Right hindlimb (tissue), 1 donor: ENCODE data around the gene PHF19.

Experiments used
- DNase-seq: peaks from one replicate; pipeline ENCODE4 v3.0.0-alpha.2; 2018

The PHF19 gene

DNA sequence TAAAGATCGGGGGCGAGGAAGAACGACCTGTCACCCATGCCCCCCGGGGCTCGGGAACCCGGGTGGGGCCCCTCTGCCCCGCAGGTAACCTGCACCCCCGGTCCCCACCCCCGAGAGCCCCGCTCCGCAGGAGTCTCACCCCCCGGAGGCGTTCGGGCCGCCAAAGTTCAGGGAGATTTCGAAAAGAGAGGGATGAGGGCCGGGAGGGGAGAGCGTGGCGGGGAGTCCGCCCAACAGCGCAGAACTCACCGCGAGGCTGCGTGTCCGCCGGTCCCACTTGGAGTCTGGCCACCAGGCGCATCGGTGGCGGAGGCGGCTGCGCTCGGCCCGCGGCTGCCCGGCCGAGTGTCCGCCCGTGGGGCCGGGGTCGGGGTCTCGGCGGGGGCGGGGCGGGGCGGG is at the start of gene PHF19:
PHF19 (minus strand) TSS at position 347 of the 399 bp plus-strand sequence. CDS start 2,447 bp downstream, outside the sequence.
- no peak for DNase-seq

- DNase-seq = peak; percentile 12
These were observed 49.5 kb upstream of the PHF19 start, which contains the start of gene TRAF1 for GRCh38 chr9:120926397-120926928. Gene TRAF1 (minus strand): TSS chr9:120926796. CDS start chr9:120926075, 721 bp downstream.

GRCh38 chr9:120925535-120926396 is 48.8 kb upstream of the PHF19 start:
- peak; percentile 12 for DNase-seq

GRCh38 chr9:120924698-120925534 is 47.9 kb upstream of the PHF19 start:
- peak; percentile 9 for DNase-seq

DNA sequence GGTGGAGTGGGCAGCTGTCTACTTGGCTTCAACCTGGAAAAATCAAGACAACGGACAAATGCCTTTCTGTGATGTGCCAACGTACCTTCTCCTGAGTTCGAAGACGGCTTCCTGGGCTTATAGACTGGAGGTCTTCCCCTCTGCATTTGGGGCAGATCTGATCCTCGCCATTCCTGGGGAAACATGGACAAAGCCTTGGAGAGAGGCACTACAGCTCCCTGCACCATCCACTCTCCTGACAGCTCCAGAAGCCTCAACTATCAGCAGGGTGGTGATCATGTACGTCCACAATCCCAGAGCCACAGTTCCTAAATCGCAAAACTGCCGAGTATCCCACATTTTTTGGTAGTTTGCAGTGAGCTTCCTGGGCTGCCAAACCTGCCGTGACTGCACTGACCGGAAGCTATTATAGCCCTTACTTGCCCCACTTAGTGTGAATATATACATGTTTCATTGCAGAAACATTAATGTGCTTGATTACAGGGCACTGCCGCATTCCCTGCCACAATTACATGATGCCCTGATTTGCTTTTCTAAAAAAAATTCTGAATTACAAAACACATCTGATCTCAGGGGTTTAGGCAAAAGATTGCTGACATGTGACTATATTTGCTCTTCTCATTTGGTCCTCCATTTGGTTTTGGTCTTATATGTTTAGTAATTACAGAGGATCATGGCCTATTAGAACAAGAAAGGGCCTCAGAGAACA is 46.8 kb upstream of the PHF19 start:
- DNase-seq = no peak

GRCh38 chr9:120922404-120923195 is 45.6 kb upstream of the PHF19 start:
- DNase-seq = no peak

DNA sequence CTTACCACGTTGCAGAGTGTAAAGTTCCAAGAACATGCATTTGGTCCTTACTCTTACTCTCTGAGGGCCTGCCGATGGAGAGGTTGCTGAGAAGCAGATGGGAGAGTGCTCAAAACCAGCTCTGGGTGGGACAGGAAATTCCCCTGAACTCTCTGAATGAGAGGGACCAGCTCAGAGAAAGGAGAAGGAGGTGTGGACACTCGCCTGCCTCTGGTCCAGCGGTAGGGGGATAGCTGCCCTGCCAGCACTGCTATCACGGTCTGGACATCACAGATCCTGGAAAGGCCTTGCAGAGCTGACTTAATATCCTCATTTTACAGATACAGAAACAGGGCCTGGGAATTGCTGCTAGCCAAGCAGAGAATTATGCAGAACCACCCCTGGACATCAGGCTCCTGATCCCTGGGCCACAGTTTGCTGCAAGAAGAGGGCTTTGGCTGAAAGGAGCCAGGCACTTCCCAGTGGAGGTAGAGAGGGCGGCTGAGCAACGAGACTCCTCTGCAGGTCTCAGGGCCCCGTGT is 44.7 kb upstream of the PHF19 start:
- peak; percentile 24 for DNase-seq

DNA sequence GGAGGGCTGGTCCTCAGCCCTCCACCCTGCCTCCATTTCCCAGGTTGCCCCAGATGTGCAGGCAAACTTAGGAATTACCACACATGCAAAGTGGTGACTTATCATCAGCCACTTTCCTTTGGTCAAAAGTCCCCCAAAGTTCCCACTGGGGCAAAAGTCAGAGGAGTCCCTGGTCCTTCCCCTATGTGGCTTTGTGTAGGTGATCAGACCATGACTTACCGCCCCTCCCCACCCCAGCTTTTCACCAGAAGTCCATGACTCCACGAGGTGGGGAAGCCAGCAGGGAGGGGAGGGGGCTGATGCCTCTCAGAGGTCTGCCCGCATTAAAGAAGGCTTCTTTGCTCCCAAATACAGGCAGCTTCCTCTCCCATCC is 43.8 kb upstream of the PHF19 start:
- DNase-seq = peak; percentile 4

- DNase-seq = no peak
These were observed 43.1 kb upstream of the PHF19 start for GRCh38 chr9:120919843-120920805.

DNA sequence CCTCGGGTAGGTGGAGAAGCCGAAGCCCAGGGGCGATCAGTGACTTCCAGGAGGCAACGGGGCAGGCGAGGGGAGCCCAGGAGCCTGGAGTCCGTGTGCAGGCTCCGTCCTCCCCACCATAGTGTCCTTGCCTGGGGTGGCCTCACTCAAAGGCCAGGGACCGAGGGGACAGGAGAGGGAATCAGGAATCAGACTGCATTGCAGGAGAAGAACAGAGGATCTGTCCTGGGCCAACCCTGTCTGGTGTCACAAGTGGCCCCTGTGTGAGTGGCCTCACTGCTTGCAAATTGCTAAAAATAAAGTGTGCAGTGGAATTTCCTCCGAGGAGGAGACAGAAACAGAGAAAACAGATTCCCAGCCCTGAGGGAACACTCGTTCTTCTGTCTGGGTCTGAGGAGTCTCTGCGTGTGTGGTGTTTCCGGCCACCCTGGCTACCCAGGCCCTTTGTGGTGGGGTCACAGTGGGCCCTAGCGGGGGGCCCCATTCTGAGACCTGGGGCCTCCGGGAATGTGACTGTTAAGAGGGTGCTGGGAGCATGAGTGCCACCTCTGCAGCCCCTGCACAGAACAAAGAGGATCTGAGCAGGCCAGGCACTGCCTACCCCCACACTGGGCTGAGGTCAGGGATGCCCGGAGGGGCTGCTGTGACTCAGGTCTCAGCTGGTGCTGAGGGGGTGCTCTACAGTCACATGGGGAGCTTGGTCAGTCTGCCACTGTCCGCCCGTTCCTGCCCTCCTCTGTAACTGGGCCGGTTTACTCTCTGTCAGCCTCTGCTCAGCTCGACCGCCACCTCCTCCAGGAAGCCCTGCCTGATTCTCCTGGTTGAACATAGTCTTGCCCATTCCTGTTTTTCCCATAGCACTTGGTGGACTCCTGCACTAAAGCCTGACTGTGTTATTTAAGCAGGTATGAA is 42.2 kb upstream of the PHF19 start:
- DNase-seq = peak; percentile 30

DNA sequence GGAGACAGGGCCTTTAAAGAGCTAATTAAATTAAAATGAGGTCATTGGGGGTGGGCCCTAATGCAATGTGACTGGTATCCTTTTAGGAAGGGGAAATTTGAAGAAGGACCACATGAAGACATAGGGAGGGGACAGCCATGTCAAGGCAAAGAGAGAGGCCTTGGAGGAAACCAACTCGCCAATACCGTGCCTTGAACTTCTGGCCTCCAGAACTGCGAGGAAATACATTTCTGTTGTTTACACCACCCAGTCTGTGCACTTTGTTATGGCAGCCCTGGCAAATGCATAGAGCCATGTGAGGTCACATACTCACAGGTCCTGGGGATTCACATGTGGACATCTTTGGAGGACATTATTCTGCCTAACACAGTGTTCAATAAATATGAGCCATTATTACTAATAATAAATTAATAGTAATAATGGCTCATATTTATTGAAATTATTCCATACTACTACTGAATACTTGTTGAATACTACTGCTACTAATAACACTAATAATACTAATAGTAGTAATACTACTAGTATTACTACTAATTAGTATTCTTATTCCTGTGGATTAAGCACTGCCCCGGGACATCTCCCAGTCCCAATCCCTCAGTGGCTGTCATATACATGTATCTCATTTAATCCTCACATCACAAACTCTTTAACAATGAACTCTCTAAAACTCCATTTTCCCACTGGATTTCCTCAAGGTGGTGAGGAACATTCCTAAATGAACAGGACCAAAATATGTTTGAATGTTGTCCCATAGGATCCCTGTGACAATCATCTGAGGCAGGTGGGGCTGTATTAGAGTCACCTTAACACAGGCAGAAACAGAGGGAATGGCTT is 41.2 kb upstream of the PHF19 start:
- peak; percentile 1 for DNase-seq

DNA sequence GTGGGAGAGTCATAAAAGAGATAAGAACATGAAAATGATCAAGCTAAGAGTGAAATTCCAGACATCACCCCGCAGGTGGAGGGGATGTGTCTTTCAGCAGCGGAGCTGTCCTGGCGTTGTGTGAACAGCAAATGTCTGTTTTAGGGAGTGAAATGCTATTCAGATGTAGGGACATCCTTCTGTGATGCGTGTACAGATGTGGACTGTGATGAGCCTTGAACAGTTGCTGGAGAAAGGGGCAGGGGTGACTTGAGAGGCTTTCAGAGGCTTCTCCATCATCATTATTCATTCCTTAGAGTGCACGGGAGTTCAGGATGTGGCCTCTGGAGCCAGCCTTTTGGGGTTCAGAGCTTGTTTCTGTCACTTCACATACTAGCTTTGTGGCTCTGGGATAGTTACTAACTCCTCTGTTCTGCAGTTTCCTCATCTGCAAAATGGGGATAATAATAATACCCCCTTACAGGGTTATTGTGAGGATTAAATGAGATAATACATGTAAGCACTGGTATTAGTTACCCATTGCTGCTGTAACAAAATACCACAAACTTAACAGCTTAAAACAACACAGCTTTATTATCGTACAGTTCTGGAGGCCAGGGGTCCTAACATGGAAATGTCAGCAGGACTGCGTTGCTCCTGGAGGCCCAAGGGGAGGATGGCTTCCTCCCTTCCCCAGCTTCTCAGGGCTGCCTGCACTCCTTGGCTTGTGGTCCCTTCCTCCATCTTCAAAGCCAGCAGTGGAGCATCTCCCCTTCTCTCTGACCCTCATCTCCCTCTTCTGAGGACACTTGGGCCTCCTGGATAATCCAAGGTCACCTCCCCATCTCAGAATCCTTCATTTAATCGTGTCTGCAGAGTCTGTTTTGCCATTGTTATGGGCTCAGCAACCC is 40.2 kb upstream of the PHF19 start:
- DNase-seq = peak; percentile 11

DNA sequence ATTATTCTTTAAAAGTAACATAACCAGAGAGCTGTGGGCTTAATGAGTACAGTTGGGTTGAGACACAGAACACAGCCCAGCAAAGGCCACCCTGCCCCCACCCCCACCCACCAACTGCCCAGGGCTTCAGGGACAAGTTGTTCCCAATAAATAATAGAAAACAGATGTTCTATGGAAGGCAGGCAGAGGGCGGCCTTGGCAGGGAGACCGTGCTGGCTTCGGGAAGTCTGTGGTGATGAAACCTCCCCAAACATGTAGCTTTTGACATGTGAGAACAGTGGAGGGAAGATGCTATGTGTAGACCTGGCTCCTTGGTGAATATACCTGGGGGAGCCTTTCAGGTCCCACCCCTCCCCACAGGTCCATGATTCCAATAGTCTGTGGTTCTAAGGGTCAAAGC is 39.6 kb upstream of the PHF19 start:
- DNase-seq = peak; percentile 66

DNA sequence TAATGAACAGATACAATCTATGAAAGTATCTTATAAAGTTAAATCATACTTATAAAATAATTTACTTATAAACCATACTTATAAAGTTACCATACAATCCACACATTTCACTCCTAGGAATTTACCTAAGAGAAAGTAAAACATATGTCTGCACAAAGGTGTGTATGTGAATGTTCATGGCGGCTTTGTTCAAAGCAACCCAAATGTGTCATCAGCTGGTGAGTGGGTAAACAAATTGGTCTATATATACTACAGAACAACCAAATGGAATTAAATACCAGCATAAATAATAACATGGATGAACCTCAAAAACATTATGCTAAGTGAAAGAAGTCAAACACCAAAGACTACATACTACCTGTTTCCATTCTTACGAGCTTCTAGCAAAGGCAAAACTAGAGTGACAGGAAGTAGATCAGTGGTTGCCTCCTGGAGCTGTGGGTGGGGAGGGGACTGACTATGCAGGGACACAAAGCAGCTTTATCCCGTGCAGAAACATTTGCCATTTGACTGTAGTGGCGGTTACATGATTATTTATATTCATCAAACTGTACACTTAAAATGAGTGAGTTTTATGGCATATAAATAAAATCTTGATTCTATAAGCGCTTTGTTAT is 39.0 kb upstream of the PHF19 start:
- DNase-seq = peak; percentile 7

GRCh38 chr9:120914953-120915352 is 38.0 kb upstream of the PHF19 start:
- no peak for DNase-seq

DNA sequence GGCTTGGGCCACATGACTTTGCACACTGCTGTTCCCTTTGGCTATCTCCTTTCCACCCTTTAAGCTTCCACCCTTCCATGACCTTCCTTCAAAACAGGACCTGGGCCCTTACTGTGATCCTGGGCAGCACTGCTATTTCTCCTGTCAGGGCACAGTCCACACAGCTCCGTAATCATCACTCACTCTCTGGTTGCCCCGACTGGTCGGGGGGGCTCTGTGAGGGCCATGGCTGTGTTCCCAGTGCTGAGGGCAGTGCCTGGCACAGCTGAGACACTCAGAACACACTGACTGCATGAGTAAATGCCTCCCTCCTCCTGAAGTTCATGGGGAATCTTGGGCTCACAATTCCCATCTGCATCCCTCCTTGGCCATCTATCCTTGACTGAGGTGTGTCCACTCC is 37.4 kb upstream of the PHF19 start:
- no peak for DNase-seq
